Stomach (tissue), 4 donors: ENCODE results near the gene TWF2.

ENCODE experiments used
- POLR2A ChIP-seq, 4 donors: fragments of 450-650 bp; IDR thresholded peaks; one replicate each; pipeline ENCODE4 v1.6.1; 2016; ENCODE audit warnings: antibody characterized with exemption in 4 of 4, control low read depth in 2 of 4, mild to moderate bottlenecking in 1 of 4, moderate library complexity in 1 of 4
- TF ChIP-seq, protein P1 (sequence below), 7 experiments: fragments of 450-650 bp in 4 of 7; fragments of 200-600 bp in 3 of 7; sonication (generic) in 3 of 7; IDR thresholded peaks; one replicate each; pipeline ENCODE4 v1.5.1; 2016 to 2019; ENCODE audit warnings: antibody characterized with exemption in 7 of 7, control low read depth in 2 of 7, mild to moderate bottlenecking in 1 of 7

- TF ChIP-seq, protein P1, sequence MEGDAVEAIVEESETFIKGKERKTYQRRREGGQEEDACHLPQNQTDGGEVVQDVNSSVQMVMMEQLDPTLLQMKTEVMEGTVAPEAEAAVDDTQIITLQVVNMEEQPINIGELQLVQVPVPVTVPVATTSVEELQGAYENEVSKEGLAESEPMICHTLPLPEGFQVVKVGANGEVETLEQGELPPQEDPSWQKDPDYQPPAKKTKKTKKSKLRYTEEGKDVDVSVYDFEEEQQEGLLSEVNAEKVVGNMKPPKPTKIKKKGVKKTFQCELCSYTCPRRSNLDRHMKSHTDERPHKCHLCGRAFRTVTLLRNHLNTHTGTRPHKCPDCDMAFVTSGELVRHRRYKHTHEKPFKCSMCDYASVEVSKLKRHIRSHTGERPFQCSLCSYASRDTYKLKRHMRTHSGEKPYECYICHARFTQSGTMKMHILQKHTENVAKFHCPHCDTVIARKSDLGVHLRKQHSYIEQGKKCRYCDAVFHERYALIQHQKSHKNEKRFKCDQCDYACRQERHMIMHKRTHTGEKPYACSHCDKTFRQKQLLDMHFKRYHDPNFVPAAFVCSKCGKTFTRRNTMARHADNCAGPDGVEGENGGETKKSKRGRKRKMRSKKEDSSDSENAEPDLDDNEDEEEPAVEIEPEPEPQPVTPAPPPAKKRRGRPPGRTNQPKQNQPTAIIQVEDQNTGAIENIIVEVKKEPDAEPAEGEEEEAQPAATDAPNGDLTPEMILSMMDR (IDR thresholded peaks at IDR 0.05), result no peak
- no peak for TF ChIP-seq POLR2A (IDR thresholded peaks at IDR 0.05)
These were observed 56.8 kb downstream of the TWF2 start for GRCh38 chr3:52182196-52182595.
